Liver (tissue), 9 donors: ENCODE results near the gene COX7A2. TPM values are rescaled to one million over a fixed set of nuclear protein-coding genes. Genes with fewer than 3 reads are reported as not detected.

Source experiments
- DNase-seq: peaks from one replicate; pipeline ENCODE4 v3.0.0-alpha.2; 2017; ENCODE audit warnings: low spot score
- H3K27ac ChIP-seq, 2 donors: one replicate each; pipeline ENCODE4 v1.7.0; 2013; ENCODE audit warnings: inconsistent platforms in 2 of 2, low read length in 2 of 2, control low read depth in 1 of 2, low read depth in 1 of 2, mild to moderate bottlenecking in 1 of 2
- H3K27me3 ChIP-seq, 4 donors: one replicate each; pipeline versions ENCODE4 v1.6.1 to v1.7.0; 2013; ENCODE audit warnings: low read length in 3 of 4, inconsistent platforms in 1 of 4, mild to moderate bottlenecking in 1 of 4, moderate library complexity in 1 of 4; ENCODE audit not compliant: control insufficient read depth in 4 of 4, insufficient read depth in 4 of 4
- H3K36me3 ChIP-seq, 4 donors: one replicate each; pipeline versions ENCODE4 v1.6.1 to v1.7.0; 2013; ENCODE audit warnings: low read length in 3 of 4, mild to moderate bottlenecking in 3 of 4, low read depth in 1 of 4, moderate library complexity in 1 of 4; ENCODE audit not compliant: control insufficient read depth in 4 of 4, insufficient read depth in 3 of 4
- H3K4me1 ChIP-seq, 4 donors: one replicate each; pipeline versions ENCODE4 v1.6.1 to v1.7.0; 2013; ENCODE audit warnings: low read length in 3 of 4, mild to moderate bottlenecking in 3 of 4, moderate library complexity in 1 of 4; ENCODE audit not compliant: control insufficient read depth in 4 of 4, insufficient read depth in 4 of 4
- H3K4me3 ChIP-seq, 3 donors: one replicate each; pipeline versions ENCODE4 v1.6.1 to v1.7.0; 2013; ENCODE audit warnings: low read length in 3 of 3, control low read depth in 1 of 3, low read depth in 1 of 3, mild to moderate bottlenecking in 1 of 3
- H3K9ac ChIP-seq, 2 donors: one replicate each; pipeline ENCODE4 v1.7.0; 2013; ENCODE audit warnings: low read length in 2 of 2, mild to moderate bottlenecking in 2 of 2, moderate library complexity in 2 of 2, control low read depth in 1 of 2, low read depth in 1 of 2
- H3K9me3 ChIP-seq, 4 donors: one replicate each; pipeline versions ENCODE4 v1.6.1 to v1.7.0; 2013; ENCODE audit warnings: low read length in 3 of 4; ENCODE audit not compliant: control insufficient read depth in 4 of 4
- EGR1 ChIP-seq, 2 donors: IDR thresholded peaks; 2 replicates each; pipeline ENCODE4 v1.6.1; 2016 to 2018; ENCODE audit warnings: antibody characterized with exemption in 2 of 2, low read depth in 2 of 2
- FOXA1 ChIP-seq: IDR thresholded peaks from 2 replicates; pipeline ENCODE4 v1.6.1; 2016; ENCODE audit warnings: antibody characterized with exemption
- FOXA2 ChIP-seq: IDR thresholded peaks from 2 replicates; pipeline ENCODE4 v1.6.1; 2016; ENCODE audit warnings: antibody characterized with exemption
- GABPA ChIP-seq, 2 donors: IDR thresholded peaks in 1 of 2; conservative IDR thresholded peaks in 1 of 2; 2 replicates each; pipeline ENCODE4 v1.6.1; 2016; ENCODE audit warnings: antibody characterized with exemption in 2 of 2, mild to moderate bottlenecking in 1 of 2, moderate library complexity in 1 of 2
- HNF4A ChIP-seq, 2 donors: conservative IDR thresholded peaks; 2 replicates each; pipeline ENCODE4 v1.6.1; 2016; ENCODE audit warnings: antibody characterized with exemption in 2 of 2, mild to moderate bottlenecking in 2 of 2
- HNF4G ChIP-seq: IDR thresholded peaks from 2 replicates; pipeline ENCODE4 v1.6.1; 2016; ENCODE audit warnings: antibody characterized with exemption
- JUND ChIP-seq, 2 donors: IDR thresholded peaks; 2 replicates each; pipeline ENCODE4 v1.6.1; 2016; ENCODE audit warnings: antibody characterized with exemption in 2 of 2
- NR2F2 ChIP-seq: IDR thresholded peaks from 2 replicates; pipeline ENCODE4 v1.6.1; 2016; ENCODE audit warnings: antibody characterized with exemption
- RAD21 ChIP-seq, 2 donors: IDR thresholded peaks; 2 replicates each; pipeline ENCODE4 v1.6.1; 2016; ENCODE audit warnings: antibody characterized with exemption in 2 of 2, mild to moderate bottlenecking in 2 of 2
- RXRA ChIP-seq, 2 donors: IDR thresholded peaks; 2 replicates each; pipeline ENCODE4 v1.6.1; 2017 to 2018; ENCODE audit warnings: antibody characterized with exemption in 2 of 2, mild to moderate bottlenecking in 1 of 2
- SP1 ChIP-seq: IDR thresholded peaks from 2 replicates; pipeline ENCODE4 v1.6.1; 2018; ENCODE audit warnings: antibody characterized with exemption, mild to moderate bottlenecking
- TAF1 ChIP-seq: conservative IDR thresholded peaks from 2 replicates; pipeline ENCODE4 v1.6.1; 2016; ENCODE audit warnings: antibody characterized with exemption, mild to moderate bottlenecking
- YY1 ChIP-seq: IDR thresholded peaks from 2 replicates; pipeline ENCODE4 v1.6.1; 2016; ENCODE audit warnings: antibody characterized with exemption, mild to moderate bottlenecking
- polyA plus RNA-seq, 2 donors: library from polyadenylated mRNA; stranded (reverse) in 1 of 2; unstranded in 1 of 2; fragments of 200-250 nt in 1 of 2; fragments of >200 nt in 1 of 2; fragmentation: Nextera tagmentation in 1 of 2; extraction: Ambion mirVana in 1 of 2; gene quantifications; one replicate each; pipeline versions ENCODE4 v1.2.1 to v1.2.3, GENCODE V29; 2013 to 2015
- total RNA-seq, 2 donors: library from RNA; depleted of rRNA; stranded (reverse); fragments of >200 nt; gene quantifications; one replicate each; pipeline ENCODE4 v1.2.3, GENCODE V29; 2014
- TF ChIP-seq, protein P1 (sequence below): fragments of 150-350 bp; IDR thresholded peaks from 2 replicates; pipeline ENCODE4 v1.5.1; 2017; ENCODE audit warnings: improper control_type of control experiment, low read depth, low read length; ENCODE audit not compliant: missing input control
- TF ChIP-seq, protein P2 (sequence below): IDR thresholded peaks from 2 replicates; pipeline ENCODE4 v1.6.1; 2016; ENCODE audit warnings: antibody characterized with exemption
- TF ChIP-seq, protein P3 (sequence below): IDR thresholded peaks from 2 replicates; pipeline ENCODE4 v1.6.1; 2016; ENCODE audit warnings: antibody characterized with exemption, mild to moderate bottlenecking
- TF ChIP-seq, protein P4 (sequence below): IDR thresholded peaks from 2 replicates; pipeline ENCODE4 v1.6.1; 2016; ENCODE audit warnings: antibody characterized with exemption
- TF ChIP-seq, protein P5 (sequence below): IDR thresholded peaks from 2 replicates; pipeline ENCODE4 v1.6.1; 2016; ENCODE audit warnings: antibody characterized with exemption
- donor health status: healthy.
- donor health status: healthy.
- donor health status: healthy.
- donor health status: healthy.
- donor health status: healthy.

The COX7A2 gene
- total and polyA plus RNA-seq, 4 donors = 69.8 to 583 (median 289) TPM

DNA sequence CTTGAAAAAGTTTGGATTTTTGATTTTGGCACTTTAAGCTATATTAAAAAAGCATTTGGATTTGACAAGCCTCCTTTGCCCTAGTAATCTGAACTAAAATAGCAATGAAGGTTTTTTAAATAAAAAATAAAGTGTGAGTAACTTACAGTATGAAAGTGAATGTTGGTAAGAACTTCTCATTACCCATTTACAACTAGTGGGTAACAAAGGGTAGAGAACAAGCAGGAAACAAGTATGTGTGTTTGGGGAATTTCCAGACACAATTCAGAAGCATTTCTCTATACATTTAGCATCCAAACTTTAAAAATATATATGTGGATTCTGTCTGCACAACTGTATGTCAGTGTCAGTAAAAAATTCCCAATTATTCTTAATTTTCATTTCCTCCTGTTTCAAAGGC is 38.1 kb upstream of the COX7A2 start:
- Histone ChIP-seq H3K4me1 (peaks cover 7 to 35% (median 29%) of the 10 kb centered on the region in 4 donors), H3K27me3 (no peaks in the 10 kb centered on the region), H3K4me3 (no peak overlapping the region), H3K9ac (peak overlapping the region in 1 of 2 donors; percentile 12), H3K9me3 (no peaks in the 10 kb centered on the region), H3K27ac (no peak overlapping the region), H3K36me3 (no peaks in the 10 kb centered on the region)
- DNase-seq = no peak
- TF ChIP-seq FOXA1 (no peak), HNF4G (no peak), NR2F2 (no peak), HNF4A (conservative IDR thresholded peaks at IDR 0.05) (no peak), JUND (IDR thresholded peaks at IDR 0.05) (no peak), YY1 (no peak), FOXA2 (no peak), RXRA (IDR thresholded peaks at IDR 0.05) (no peak), GABPA (IDR thresholded peaks at IDR 0.05 in 1 of 2, conservative IDR thresholded peaks at IDR 0.05 in 1 of 2) (no peak), RAD21 (IDR thresholded peaks at IDR 0.05) (no peak), TAF1 (no peak), EGR1 (IDR thresholded peaks at IDR 0.05; ENCODE audit: low read depth in 2 of 2) (no peak), SP1 (no peak)
- TF ChIP-seq, protein P1, sequence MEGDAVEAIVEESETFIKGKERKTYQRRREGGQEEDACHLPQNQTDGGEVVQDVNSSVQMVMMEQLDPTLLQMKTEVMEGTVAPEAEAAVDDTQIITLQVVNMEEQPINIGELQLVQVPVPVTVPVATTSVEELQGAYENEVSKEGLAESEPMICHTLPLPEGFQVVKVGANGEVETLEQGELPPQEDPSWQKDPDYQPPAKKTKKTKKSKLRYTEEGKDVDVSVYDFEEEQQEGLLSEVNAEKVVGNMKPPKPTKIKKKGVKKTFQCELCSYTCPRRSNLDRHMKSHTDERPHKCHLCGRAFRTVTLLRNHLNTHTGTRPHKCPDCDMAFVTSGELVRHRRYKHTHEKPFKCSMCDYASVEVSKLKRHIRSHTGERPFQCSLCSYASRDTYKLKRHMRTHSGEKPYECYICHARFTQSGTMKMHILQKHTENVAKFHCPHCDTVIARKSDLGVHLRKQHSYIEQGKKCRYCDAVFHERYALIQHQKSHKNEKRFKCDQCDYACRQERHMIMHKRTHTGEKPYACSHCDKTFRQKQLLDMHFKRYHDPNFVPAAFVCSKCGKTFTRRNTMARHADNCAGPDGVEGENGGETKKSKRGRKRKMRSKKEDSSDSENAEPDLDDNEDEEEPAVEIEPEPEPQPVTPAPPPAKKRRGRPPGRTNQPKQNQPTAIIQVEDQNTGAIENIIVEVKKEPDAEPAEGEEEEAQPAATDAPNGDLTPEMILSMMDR = no peak
- TF ChIP-seq, protein P2, sequence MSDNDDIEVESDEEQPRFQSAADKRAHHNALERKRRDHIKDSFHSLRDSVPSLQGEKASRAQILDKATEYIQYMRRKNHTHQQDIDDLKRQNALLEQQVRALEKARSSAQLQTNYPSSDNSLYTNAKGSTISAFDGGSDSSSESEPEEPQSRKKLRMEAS = no peak
- TF ChIP-seq, protein P3, sequence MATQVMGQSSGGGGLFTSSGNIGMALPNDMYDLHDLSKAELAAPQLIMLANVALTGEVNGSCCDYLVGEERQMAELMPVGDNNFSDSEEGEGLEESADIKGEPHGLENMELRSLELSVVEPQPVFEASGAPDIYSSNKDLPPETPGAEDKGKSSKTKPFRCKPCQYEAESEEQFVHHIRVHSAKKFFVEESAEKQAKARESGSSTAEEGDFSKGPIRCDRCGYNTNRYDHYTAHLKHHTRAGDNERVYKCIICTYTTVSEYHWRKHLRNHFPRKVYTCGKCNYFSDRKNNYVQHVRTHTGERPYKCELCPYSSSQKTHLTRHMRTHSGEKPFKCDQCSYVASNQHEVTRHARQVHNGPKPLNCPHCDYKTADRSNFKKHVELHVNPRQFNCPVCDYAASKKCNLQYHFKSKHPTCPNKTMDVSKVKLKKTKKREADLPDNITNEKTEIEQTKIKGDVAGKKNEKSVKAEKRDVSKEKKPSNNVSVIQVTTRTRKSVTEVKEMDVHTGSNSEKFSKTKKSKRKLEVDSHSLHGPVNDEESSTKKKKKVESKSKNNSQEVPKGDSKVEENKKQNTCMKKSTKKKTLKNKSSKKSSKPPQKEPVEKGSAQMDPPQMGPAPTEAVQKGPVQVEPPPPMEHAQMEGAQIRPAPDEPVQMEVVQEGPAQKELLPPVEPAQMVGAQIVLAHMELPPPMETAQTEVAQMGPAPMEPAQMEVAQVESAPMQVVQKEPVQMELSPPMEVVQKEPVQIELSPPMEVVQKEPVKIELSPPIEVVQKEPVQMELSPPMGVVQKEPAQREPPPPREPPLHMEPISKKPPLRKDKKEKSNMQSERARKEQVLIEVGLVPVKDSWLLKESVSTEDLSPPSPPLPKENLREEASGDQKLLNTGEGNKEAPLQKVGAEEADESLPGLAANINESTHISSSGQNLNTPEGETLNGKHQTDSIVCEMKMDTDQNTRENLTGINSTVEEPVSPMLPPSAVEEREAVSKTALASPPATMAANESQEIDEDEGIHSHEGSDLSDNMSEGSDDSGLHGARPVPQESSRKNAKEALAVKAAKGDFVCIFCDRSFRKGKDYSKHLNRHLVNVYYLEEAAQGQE = no peak
- TF ChIP-seq, protein P4, sequence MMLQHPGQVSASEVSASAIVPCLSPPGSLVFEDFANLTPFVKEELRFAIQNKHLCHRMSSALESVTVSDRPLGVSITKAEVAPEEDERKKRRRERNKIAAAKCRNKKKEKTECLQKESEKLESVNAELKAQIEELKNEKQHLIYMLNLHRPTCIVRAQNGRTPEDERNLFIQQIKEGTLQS = no peak
- TF ChIP-seq, protein P5, sequence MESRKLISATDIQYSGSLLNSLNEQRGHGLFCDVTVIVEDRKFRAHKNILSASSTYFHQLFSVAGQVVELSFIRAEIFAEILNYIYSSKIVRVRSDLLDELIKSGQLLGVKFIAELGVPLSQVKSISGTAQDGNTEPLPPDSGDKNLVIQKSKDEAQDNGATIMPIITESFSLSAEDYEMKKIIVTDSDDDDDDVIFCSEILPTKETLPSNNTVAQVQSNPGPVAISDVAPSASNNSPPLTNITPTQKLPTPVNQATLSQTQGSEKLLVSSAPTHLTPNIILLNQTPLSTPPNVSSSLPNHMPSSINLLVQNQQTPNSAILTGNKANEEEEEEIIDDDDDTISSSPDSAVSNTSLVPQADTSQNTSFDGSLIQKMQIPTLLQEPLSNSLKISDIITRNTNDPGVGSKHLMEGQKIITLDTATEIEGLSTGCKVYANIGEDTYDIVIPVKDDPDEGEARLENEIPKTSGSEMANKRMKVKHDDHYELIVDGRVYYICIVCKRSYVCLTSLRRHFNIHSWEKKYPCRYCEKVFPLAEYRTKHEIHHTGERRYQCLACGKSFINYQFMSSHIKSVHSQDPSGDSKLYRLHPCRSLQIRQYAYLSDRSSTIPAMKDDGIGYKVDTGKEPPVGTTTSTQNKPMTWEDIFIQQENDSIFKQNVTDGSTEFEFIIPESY = no peak
